Stimulated activated naive B cell treated with anti-CD40 and anti-IgM and Interleukin-4, amounts not matched to agents 10 μg/mL and 1 μg/mL and 100 μg/mL, for 72 hours (primary cell): ENCODE measurements around the gene TMEM139.

Source experiments
- ATAC-seq, 2 donors: fragments of 150-1000 bp; cut with Tn5 transposase; replicated peaks; 2 replicates each; pipeline ENCODE4 v1.10.0; 2021; ENCODE audit warnings: moderate library complexity in 1 of 2
- DNase-seq: peaks from one replicate; pipeline ENCODE4 v3.0.0; 2021
- H3K27ac Mint-ChIP-seq: one replicate; pipeline ENCODE4 v1.8.0; 2022; ENCODE audit warnings: mild to moderate bottlenecking, mixed read lengths
- H3K27me3 Mint-ChIP-seq, 2 donors: one replicate each; pipeline ENCODE4 v1.8.0; 2022; ENCODE audit warnings: mixed read lengths in 2 of 2
- H3K36me3 Mint-ChIP-seq, 2 donors: one replicate each; pipeline ENCODE4 v1.8.0; 2022; ENCODE audit warnings: mixed read lengths in 2 of 2, mild to moderate bottlenecking in 1 of 2
- H3K4me1 Mint-ChIP-seq, 2 donors: one replicate each; pipeline ENCODE4 v1.8.0; 2022; ENCODE audit warnings: mixed read lengths in 2 of 2, mild to moderate bottlenecking in 1 of 2
- H3K4me3 Mint-ChIP-seq, 2 donors: one replicate each; pipeline ENCODE4 v1.8.0; 2022; ENCODE audit warnings: mild to moderate bottlenecking in 2 of 2, mixed read lengths in 2 of 2, moderate library complexity in 1 of 2
- H3K9me3 Mint-ChIP-seq, 2 donors: one replicate each; pipeline ENCODE4 v1.8.0; 2022; ENCODE audit warnings: mixed read lengths in 2 of 2, mild to moderate bottlenecking in 1 of 2

The TMEM139 gene

DNA sequence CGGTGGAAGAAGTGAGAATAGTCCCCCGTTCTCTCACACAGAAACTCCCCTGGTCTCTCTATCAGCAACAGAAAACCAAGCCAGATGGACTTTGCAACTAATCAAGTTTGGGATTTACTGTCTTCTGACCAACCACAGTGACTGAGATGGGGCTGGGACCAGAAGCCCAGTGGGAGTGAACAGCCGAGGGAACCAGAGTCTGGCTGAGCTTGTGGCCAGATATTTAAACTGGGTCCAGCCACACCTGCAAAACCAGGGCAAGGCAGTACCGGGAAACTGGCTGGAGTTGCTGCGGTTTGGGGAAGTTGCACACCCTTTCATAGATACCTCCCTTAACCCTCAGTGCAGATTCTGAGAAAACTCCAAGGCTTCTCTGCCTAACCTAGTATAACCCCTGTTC is 15.5 kb upstream of the TMEM139 start:
- Mint-ChIP-seq H3K4me3 (no peak overlapping the region), H3K36me3 (peaks cover 27 to 57% of the 10 kb centered on the region in 2 donors), H3K4me1 (peaks cover 12 to 27% of the 10 kb centered on the region in 2 donors), H3K27me3 (no peaks in the 10 kb centered on the region), H3K9me3 (no peaks in the 10 kb centered on the region), H3K27ac (no peak overlapping the region)
- no peak for DNase-seq
- no peak for ATAC-seq

GRCh38 chr7:143271240-143271639 is 13.5 kb upstream of the TMEM139 start:
- H3K27ac Mint-ChIP-seq = no peak overlapping the region
- H3K27me3 Mint-ChIP-seq = no peaks in the 10 kb centered on the region
- H3K9me3 Mint-ChIP-seq = no peaks in the 10 kb centered on the region
- peaks cover 15 to 42% of the 10 kb centered on the region in 2 donors for H3K36me3 Mint-ChIP-seq
- ATAC-seq = no peak
- DNase-seq = no peak
- H3K4me3 Mint-ChIP-seq = no peak overlapping the region
- H3K4me1 Mint-ChIP-seq = peaks cover 1 to 13% of the 10 kb centered on the region in 2 donors

- Mint-ChIP-seq H3K27me3 (no peaks in the 10 kb centered on the region), H3K4me1 (peaks cover 1 to 11% of the 10 kb centered on the region in 2 donors), H3K4me3 (no peak overlapping the region), H3K27ac (no peak overlapping the region), H3K36me3 (peaks cover 14 to 32% of the 10 kb centered on the region in 2 donors), H3K9me3 (no peaks in the 10 kb centered on the region)
- ATAC-seq = no peak
- no peak for DNase-seq
Observed at GRCh38 chr7:143272871-143273270, 11.9 kb upstream of the TMEM139 start.

DNA sequence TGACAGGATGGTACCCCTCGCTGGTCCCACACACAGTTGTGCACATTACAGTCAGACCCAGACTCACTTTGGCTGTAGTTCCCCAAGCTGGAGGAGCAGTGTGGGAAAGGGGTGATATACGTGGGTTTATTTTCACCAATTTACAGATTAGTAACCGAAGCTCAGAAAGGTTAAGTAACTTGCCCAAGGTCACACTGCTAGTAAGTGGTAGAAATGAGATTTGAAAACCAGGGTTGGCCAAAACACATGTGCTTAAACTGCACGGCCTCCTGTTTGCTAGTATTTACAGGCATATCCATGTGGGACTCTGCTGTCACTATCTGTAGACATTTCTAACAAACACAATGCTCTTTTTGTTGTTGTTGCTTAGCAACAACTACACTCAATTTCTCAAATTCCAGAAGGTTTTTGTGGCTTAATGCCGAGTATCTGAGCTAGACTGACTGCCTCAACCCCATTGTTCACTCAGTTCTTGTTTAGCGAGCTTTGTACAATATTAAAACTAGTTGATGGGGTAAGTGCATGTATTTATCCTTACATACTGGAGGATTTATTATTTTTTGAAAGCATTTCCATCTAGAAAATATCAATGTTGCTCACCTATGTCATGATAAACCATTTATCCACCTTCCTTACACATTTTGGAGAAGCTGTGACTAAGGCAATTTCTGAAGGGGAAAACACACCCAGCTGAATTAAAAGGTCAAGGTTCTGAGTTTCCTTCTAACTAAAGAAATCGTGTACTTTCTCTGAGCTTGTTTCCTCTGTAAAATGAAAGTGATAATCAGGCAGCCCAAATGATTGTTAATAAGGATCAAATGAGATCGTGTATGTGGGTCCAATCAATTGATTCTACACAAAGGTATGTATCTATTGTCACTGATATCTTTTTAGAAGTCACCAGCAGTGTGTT is 5.3 kb upstream of the TMEM139 start:
- ATAC-seq (peak; percentile 83 to 85), DNase-seq (no peak)
- Mint-ChIP-seq H3K36me3 (no peaks in the 10 kb centered on the region), H3K4me1 (peaks cover 28 to 43% of the 10 kb centered on the region in 2 donors), H3K27me3 (no peaks in the 10 kb centered on the region), H3K9me3 (no peaks in the 10 kb centered on the region), H3K4me3 (peak overlapping the region; percentile 70 to 81), H3K27ac (peak overlapping the region; percentile 88)

- peaks cover 0 to 5% of the 10 kb centered on the region in 2 donors for H3K36me3 Mint-ChIP-seq
- H3K27ac Mint-ChIP-seq = peak overlapping the region; percentile 88
Observed at GRCh38 chr7:143280160-143280559, 4.6 kb upstream of the TMEM139 start.

DNA sequence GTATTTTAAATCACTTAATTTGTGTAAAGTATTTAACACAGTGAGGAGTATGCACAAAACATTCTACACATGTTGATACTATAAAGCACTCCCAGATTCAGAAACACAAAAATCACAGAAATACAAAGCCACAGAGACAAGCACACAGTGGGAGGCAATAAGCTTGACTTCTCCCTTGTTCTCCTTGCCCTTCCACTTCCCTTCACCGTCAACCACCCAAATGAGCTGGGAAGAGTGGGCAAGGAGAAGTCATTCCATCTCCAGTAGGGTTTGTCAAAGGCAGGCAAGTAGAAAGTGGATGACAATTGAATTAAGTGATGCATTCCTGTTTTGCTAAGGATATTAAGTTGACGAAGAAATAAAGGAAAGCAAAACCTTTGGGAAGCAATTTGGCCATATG is 4.2 kb upstream of the TMEM139 start:
- H3K4me1 Mint-ChIP-seq = peaks cover 30 to 47% of the 10 kb centered on the region in 2 donors
- peaks cover 0 to 5% of the 10 kb centered on the region in 2 donors for H3K36me3 Mint-ChIP-seq
- ATAC-seq (no peak), DNase-seq (no peak)
- H3K9me3 Mint-ChIP-seq = no peaks in the 10 kb centered on the region
- peak overlapping the region; percentile 70 to 81 for H3K4me3 Mint-ChIP-seq
- peak overlapping the region; percentile 78 for H3K27ac Mint-ChIP-seq
- no peaks in the 10 kb centered on the region for H3K27me3 Mint-ChIP-seq

More at GRCh38 chr7:143280160-143280559, 4.6 kb upstream of the TMEM139 start:
- Mint-ChIP-seq H3K27me3 (no peaks in the 10 kb centered on the region), H3K4me1 (peaks cover 30 to 47% of the 10 kb centered on the region in 2 donors), H3K9me3 (no peaks in the 10 kb centered on the region), H3K4me3 (peak overlapping the region; percentile 70 to 81)
- DNase-seq (no peak), ATAC-seq (peak; percentile 24 to 34)

DNA sequence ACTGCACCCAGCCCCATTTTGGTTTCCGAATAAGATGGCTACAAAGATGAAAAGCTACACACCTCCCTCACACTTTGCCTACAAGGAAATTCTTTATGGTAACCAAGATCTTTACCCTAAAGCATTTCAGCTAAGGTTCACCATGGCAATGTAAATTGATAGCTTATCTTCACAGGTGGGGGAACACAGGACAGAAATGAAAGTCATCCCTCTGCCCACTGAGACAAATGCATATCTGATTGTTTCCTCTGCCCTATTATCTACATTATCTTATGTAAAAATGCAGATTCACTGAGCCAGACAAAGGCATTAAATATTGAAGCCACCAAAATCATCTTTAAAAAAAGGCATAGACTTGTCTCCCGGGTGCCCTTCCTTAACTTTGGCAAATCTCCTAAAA is 3.2 kb upstream of the TMEM139 start:
- Mint-ChIP-seq H3K27ac (no peak overlapping the region), H3K27me3 (no peaks in the 10 kb centered on the region), H3K4me3 (no peak overlapping the region), H3K4me1 (peaks cover 30 to 47% of the 10 kb centered on the region in 2 donors), H3K36me3 (peaks cover 0 to 5% of the 10 kb centered on the region in 2 donors), H3K9me3 (no peaks in the 10 kb centered on the region)
- DNase-seq (no peak), ATAC-seq (no peak)

DNA sequence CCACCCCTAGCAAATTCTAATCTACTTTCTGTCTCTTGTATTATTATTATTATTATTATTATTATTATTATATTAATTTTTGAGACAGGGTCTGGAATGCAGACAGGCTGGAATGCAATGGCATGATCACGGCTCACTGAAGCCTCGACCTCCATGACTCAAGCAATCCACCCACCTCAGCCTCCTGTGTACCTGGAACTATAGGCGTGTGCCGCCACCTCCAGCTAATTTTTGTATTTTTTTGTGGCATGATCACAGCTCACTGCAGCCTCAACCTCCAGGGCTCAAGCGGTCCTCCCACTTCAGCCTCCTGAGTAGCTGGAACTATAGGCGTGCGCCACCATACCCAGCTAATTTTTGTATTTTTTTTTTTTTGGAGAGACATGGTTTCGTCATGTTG is 2.6 kb upstream of the TMEM139 start:
- Mint-ChIP-seq H3K27me3 (no peaks in the 10 kb centered on the region), H3K36me3 (peaks cover 2 to 8% of the 10 kb centered on the region in 2 donors), H3K4me1 (peaks cover 30 to 47% of the 10 kb centered on the region in 2 donors), H3K9me3 (peaks cover 0 to 2% of the 10 kb centered on the region in 2 donors), H3K4me3 (no peak overlapping the region), H3K27ac (no peak overlapping the region)
- DNase-seq = no peak
- no peak for ATAC-seq

DNA sequence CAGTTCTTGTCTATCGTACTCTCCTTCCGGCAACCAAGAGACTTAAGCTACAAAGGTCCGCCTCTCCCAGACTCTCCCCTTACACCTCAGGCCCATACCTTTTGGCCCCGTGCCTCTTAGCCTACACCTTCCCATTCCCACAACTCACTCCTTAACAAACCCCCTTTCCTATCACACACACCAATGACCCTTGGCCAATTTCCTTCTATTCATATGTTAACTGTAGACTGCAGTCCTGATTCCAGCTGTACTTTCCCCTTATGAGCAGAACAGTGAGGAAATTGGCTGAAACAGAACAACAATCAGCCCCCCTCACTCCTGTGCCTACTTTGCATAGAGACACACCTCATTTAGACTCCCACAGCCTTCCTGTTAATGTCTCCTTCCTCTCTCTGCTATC is 1.4 kb upstream of the TMEM139 start:
- H3K36me3 Mint-ChIP-seq = peaks cover 2 to 12% of the 10 kb centered on the region in 2 donors
- ATAC-seq (no peak), DNase-seq (no peak)
- no peaks in the 10 kb centered on the region for H3K27me3 Mint-ChIP-seq
- peak overlapping the region; percentile 0 for H3K27ac Mint-ChIP-seq
- H3K4me3 Mint-ChIP-seq = peak overlapping the region; percentile 8 to 26
- H3K4me1 Mint-ChIP-seq = peaks cover 34 to 53% of the 10 kb centered on the region in 2 donors
- peaks cover 2 to 4% of the 10 kb centered on the region in 2 donors for H3K9me3 Mint-ChIP-seq

DNA sequence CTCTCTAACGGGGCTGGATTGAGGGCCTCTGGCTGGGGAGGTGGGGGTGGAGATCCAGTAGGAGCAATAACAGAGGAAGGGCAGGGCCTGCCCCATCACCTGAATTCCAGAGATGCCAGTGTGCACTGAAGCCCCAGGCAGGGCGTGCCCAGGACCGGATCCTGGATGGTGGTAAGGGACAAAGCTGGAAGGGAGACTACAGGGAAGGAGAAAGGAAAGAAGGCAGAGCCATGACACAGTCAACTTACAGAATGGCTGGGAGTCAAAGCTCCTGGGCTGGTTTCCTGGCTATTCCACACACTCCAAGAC is 666 bp downstream of the TMEM139 start:
- DNase-seq = no peak
- H3K36me3 Mint-ChIP-seq = peaks cover 3 to 20% of the 10 kb centered on the region in 2 donors
- peaks cover 2 to 4% of the 10 kb centered on the region in 2 donors for H3K9me3 Mint-ChIP-seq
- ATAC-seq = no peak
- no peak overlapping the region for H3K4me3 Mint-ChIP-seq
- H3K27me3 Mint-ChIP-seq = no peaks in the 10 kb centered on the region
- H3K27ac Mint-ChIP-seq = no peak overlapping the region
- H3K4me1 Mint-ChIP-seq = peaks cover 30 to 49% of the 10 kb centered on the region in 2 donors

GRCh38 chr7:143285806-143286521 is 1.2 kb downstream of the TMEM139 start:
- no peaks in the 10 kb centered on the region for H3K27me3 Mint-ChIP-seq
- peaks cover 3 to 20% of the 10 kb centered on the region in 2 donors for H3K36me3 Mint-ChIP-seq
- ATAC-seq (no peak), DNase-seq (no peak)
- peaks cover 2 to 4% of the 10 kb centered on the region in 2 donors for H3K9me3 Mint-ChIP-seq
- H3K4me3 Mint-ChIP-seq = no peak overlapping the region
- peaks cover 29 to 48% of the 10 kb centered on the region in 2 donors for H3K4me1 Mint-ChIP-seq
- no peak overlapping the region for H3K27ac Mint-ChIP-seq

DNA sequence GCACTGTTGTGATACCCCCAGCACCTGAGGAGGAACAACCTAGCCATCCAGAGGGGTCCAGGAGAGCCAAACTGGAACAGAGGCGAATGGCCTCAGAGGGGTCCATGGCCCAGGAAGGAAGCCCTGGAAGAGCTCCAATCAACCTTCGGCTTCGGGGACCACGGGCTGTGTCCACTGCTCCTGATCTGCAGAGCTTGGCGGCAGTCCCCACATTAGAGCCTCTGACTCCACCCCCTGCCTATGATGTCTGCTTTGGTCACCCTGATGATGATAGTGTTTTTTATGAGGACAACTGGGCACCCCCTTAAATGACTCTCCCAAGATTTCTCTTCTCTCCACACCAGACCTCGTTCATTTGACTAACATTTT is 1.7 kb downstream of the TMEM139 start:
- H3K4me3 Mint-ChIP-seq = no peak overlapping the region
- no peak overlapping the region for H3K27ac Mint-ChIP-seq

DNA sequence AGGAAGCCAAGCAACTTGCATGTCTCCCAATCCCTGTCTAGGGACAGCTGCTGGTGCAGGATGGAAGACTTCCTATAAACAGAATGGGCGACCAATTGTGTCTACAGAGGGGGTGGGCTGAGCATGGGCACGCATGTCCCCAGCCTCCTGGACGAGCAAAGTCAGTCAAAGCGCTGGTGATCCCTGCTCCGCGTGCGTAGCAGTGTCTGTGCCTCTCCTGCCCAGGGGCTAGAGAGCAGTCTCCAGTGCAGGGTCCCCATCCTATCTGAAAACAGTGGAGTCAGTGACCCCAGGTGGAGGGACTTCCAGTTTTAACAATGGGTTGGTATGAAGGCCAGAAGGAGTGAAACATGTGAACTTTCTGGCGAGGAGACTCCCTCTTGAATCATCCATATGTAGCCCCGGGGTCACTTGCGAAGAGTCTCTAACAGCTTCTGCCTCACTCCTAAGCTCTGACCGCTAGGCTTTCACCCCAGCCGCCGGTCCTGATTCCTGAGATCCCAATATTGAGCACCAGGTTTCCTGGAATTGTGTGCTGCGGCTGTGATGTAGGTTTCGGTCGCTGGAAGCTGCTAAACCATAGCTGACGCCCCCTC is 2.7 kb downstream of the TMEM139 start:
- Mint-ChIP-seq H3K27me3 (no peaks in the 10 kb centered on the region), H3K27ac (peak overlapping the region; percentile 97), H3K36me3 (peaks cover 13 to 32% of the 10 kb centered on the region in 2 donors), H3K4me1 (peaks cover 37 to 48% of the 10 kb centered on the region in 2 donors), H3K9me3 (peaks cover 2 to 4% of the 10 kb centered on the region in 2 donors), H3K4me3 (peak overlapping the region; percentile 97 to 98)
- DNase-seq (no peak), ATAC-seq (no peak)

More for the DNA sequence above, 1.7 kb downstream of the TMEM139 start:
- DNase-seq = no peak
- Mint-ChIP-seq H3K36me3 (peaks cover 7 to 24% of the 10 kb centered on the region in 2 donors), H3K9me3 (peaks cover 2 to 4% of the 10 kb centered on the region in 2 donors), H3K4me1 (peaks cover 32 to 51% of the 10 kb centered on the region in 2 donors), H3K27me3 (no peaks in the 10 kb centered on the region)
- ATAC-seq = no peak
